Measurements from ENCODE around the gene PTPRK.

DNA sequence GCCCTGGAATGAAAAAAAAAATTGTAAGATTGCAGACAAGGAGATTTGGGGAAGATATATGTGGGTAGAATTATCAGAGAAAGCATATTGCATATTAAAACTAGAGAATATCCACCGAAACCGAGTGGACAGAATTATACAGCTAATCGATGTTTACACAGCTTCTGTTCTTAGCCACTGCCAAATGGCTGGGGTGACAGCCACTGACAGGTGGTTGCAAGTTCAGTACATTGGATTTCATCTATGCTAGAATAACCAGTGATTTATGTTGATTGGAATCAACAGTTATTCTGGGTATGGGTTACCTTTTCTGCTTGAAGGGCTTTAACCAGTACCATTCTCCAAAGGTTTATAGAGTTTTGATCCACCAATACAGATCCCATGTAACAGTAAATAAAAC lies 571.1 kb downstream of the PTPRK start:
- TF ChIP-seq, protein P1, sequence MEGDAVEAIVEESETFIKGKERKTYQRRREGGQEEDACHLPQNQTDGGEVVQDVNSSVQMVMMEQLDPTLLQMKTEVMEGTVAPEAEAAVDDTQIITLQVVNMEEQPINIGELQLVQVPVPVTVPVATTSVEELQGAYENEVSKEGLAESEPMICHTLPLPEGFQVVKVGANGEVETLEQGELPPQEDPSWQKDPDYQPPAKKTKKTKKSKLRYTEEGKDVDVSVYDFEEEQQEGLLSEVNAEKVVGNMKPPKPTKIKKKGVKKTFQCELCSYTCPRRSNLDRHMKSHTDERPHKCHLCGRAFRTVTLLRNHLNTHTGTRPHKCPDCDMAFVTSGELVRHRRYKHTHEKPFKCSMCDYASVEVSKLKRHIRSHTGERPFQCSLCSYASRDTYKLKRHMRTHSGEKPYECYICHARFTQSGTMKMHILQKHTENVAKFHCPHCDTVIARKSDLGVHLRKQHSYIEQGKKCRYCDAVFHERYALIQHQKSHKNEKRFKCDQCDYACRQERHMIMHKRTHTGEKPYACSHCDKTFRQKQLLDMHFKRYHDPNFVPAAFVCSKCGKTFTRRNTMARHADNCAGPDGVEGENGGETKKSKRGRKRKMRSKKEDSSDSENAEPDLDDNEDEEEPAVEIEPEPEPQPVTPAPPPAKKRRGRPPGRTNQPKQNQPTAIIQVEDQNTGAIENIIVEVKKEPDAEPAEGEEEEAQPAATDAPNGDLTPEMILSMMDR (IDR thresholded peaks at IDR 0.05) = no peak
- TF ChIP-seq POLR2A (IDR thresholded peaks at IDR 0.05) = no peak
